SK-N-SH (cell line): ENCODE measurements around the gene CAGE1. TPM values are rescaled to one million over a fixed set of nuclear protein-coding genes. Genes with fewer than 3 reads are reported as not detected.
"Not testable (repeated sequence)": the region's sequence is repeated elsewhere in the genome, so short reads cannot be mapped to it uniquely, and the experiment has no call there.

ENCODE experiments used
- CTCF ChIA-PET: fragments of 300-600, 350-600 bp; formaldehyde crosslinking; extraction: SDS; loops from one replicate; lab custom pipeline; 2021; lab: Yijun Ruan, JAX
- POLR2A ChIA-PET: fragments of 350-600 bp; sonication (Branson Sonifier 250); formaldehyde crosslinking; extraction: SDS; loops from one replicate; lab custom pipeline; 2020; ENCODE audit warnings: antibody characterized with exemption, inconsistent platforms; lab: Yijun Ruan, JAX
- DNase-seq: peaks from one replicate; pipeline ENCODE4 v3.0.0; 2012
- H2AFZ ChIP-seq: fragments of 200-600 bp; sonication (generic); 2 replicates; pipeline ENCODE4 v1.8.1; 2016; ENCODE audit warnings: antibody characterized with exemption, mild to moderate bottlenecking, low read depth
- H3F3A ChIP-seq: fragments of 200-600 bp; sonication (generic); replicated peaks from 2 replicates; pipeline ENCODE3; 2016; ENCODE audit warnings: antibody characterized with exemption, mild to moderate bottlenecking; ENCODE audit not compliant: insufficient read depth
- H3K27ac ChIP-seq, 2 experiments: fragments of 200-500 bp in 1 of 2; fragments of 200-600 bp in 1 of 2; sonication (Bioruptor generic) in 1 of 2; sonication (generic), shearing (Covaris generic) in 1 of 2; 2 replicates each; pipeline versions ENCODE4 v1.5.1 to v1.6.1; 2014 to 2016; ENCODE audit warnings: low read depth in 2 of 2, inconsistent platforms in 1 of 2, low read length in 1 of 2, mild to moderate bottlenecking in 1 of 2, mixed read lengths in 1 of 2
- H3K27me3 ChIP-seq: fragments of 200-600 bp; sonication (generic), shearing (Covaris generic); 2 replicates; pipeline ENCODE4 v1.6.1; 2016; ENCODE audit warnings: mixed run types; ENCODE audit not compliant: insufficient read depth
- H3K36me3 ChIP-seq, 2 experiments: fragments of 200-500 bp in 1 of 2; fragments of 200-600 bp in 1 of 2; sonication (Bioruptor generic) in 1 of 2; sonication (generic) in 1 of 2; replicated peaks in 1 of 2; 2 replicates each; pipeline versions ENCODE3 to v1.5.1; 2014 to 2016; ENCODE audit warnings: low read length in 1 of 2, mild to moderate bottlenecking in 1 of 2; ENCODE audit not compliant: insufficient read depth in 2 of 2, control insufficient read depth in 1 of 2
- H3K4me1 ChIP-seq, 2 experiments: fragments of 200-500 bp in 1 of 2; fragments of 200-600 bp in 1 of 2; sonication (Bioruptor generic) in 1 of 2; sonication (generic), shearing (Covaris generic) in 1 of 2; 2 replicates each; pipeline versions ENCODE4 v1.5.1 to v1.6.1; 2014 to 2016; ENCODE audit warnings: low read depth in 1 of 2, low read length in 1 of 2, mixed run types in 1 of 2; ENCODE audit not compliant: insufficient read depth in 2 of 2, control insufficient read depth in 1 of 2
- H3K4me2 ChIP-seq: fragments of 200-600 bp; sonication (generic), shearing (Covaris generic); 2 replicates; pipeline ENCODE4 v1.6.1; 2017; ENCODE audit warnings: mixed run types
- H3K4me3 ChIP-seq, 2 experiments: fragments of 200-500 bp in 1 of 2; fragments of 200-600 bp in 1 of 2; sonication (Bioruptor generic) in 1 of 2; sonication (generic), shearing (Covaris generic) in 1 of 2; 2 replicates each; pipeline versions ENCODE4 v1.5.1 to v1.8.1; 2014 to 2016; ENCODE audit warnings: low read depth in 2 of 2, inconsistent platforms in 1 of 2, low read length in 1 of 2, mild to moderate bottlenecking in 1 of 2, mixed read lengths in 1 of 2, moderate library complexity in 1 of 2
- H3K79me2 ChIP-seq: fragments of 200-600 bp; sonication (generic); 2 replicates; pipeline ENCODE4 v1.8.1; 2017; ENCODE audit warnings: mild to moderate bottlenecking; ENCODE audit not compliant: insufficient read depth
- H3K9ac ChIP-seq: fragments of 200-600 bp; sonication (generic); 2 replicates; pipeline ENCODE4 v1.6.1; 2017; ENCODE audit warnings: mixed run types
- H3K9me2 ChIP-seq: fragments of 200-600 bp; sonication (generic); 2 replicates; pipeline ENCODE4 v1.6.1; 2017; ENCODE audit warnings: mixed run types
- H3K9me3 ChIP-seq: fragments of 200-600 bp; sonication (generic); 2 replicates; pipeline ENCODE4 v1.6.1; 2017; ENCODE audit warnings: mixed run types, mild to moderate bottlenecking, moderate library complexity
- H4K20me1 ChIP-seq: fragments of 200-600 bp; sonication (generic); 2 replicates; pipeline ENCODE4 v1.6.1; 2017; ENCODE audit warnings: mild to moderate bottlenecking, mixed run types; ENCODE audit not compliant: insufficient read depth
- CHD2 ChIP-seq: fragments of 150-350 bp; IDR thresholded peaks from 2 replicates; pipeline ENCODE4 v1.6.1; 2018; ENCODE audit warnings: low read length; ENCODE audit not compliant: partially characterized antibody
- CTCF ChIP-seq: fragments of 200-600 bp; sonication (generic); IDR thresholded peaks from 2 replicates; pipeline ENCODE4 v1.6.1; 2017; ENCODE audit warnings: antibody characterized with exemption, mild to moderate bottlenecking, moderate library complexity
- ELF1 ChIP-seq: IDR thresholded peaks from 2 replicates; pipeline ENCODE4 v1.4.0; 2012
- FOXM1 ChIP-seq: IDR thresholded peaks from 2 replicates; pipeline ENCODE4 v1.4.0; 2012; ENCODE audit warnings: low read depth, mild to moderate bottlenecking
- JUND ChIP-seq: IDR thresholded peaks from 2 replicates; pipeline ENCODE4 v1.4.0; 2012
- RAD21 ChIP-seq: IDR thresholded peaks from 2 replicates; pipeline ENCODE4 v1.6.1; 2012; ENCODE audit warnings: mild to moderate bottlenecking, low read length
- RXRA ChIP-seq: IDR thresholded peaks from 2 replicates; pipeline ENCODE4 v1.4.0; 2012; ENCODE audit warnings: low read depth, mild to moderate bottlenecking, borderline replicate concordance
- SIN3A ChIP-seq: IDR thresholded peaks from 2 replicates; pipeline ENCODE4 v1.6.1; 2012; ENCODE audit warnings: low read depth, mild to moderate bottlenecking, low read length, moderate library complexity, borderline replicate concordance
- TAF1 ChIP-seq: IDR thresholded peaks from 2 replicates; pipeline ENCODE4 v1.6.1; 2012; ENCODE audit warnings: low read depth, mild to moderate bottlenecking, low read length, moderate library complexity, borderline replicate concordance
- YY1 ChIP-seq: IDR thresholded peaks from 2 replicates; pipeline ENCODE4 v1.4.0; 2012; ENCODE audit warnings: low read depth, mild to moderate bottlenecking
- WGBS: methylation state at CpG from one replicate; pipeline ENCODE4 v1.1.6; 2017; ENCODE audit warnings: low lambda C conversion rate; 5-methylcytosine and 5-hydroxymethylcytosine counted together
- polyA plus RNA-seq, 3 experiments: library from polyadenylated mRNA; depleted of rRNA; stranded (reverse); fragments of >200 nt; gene quantifications; 2 replicates each; pipeline ENCODE4 v1.2.3, GENCODE V29; 2012
- TF ChIP-seq, protein P1 (sequence below): IDR thresholded peaks from 2 replicates; pipeline ENCODE4 v1.4.0; 2012; ENCODE audit warnings: low read depth
- TF ChIP-seq, protein P2 (sequence below): IDR thresholded peaks from 2 replicates; pipeline ENCODE4 v1.4.0; 2012; ENCODE audit warnings: low read depth, borderline replicate concordance

Gene CAGE1
- polyA plus RNA-seq, 1 of the 3 experiments (the other 2 are of a cell fraction), result not detected

- H3K79me2 ChIP-seq, H3K4me1 ChIP-seq, POLR2A ChIA-PET, H3K9ac ChIP-seq, H2AFZ ChIP-seq: not testable (repeated sequence)
- CTCF ChIA-PET, result interaction anchor here (1.2 kb wide), 1 partner anchor 10 kb away, joined by 3 read pairs; no protein-coding TSS in a partner anchor
- TF ChIP-seq CTCF, result peak; percentile 38; the same call in 1 of the 2 replicates
- peak; percentile 28; the same call in 1 of the 2 replicates for TF ChIP-seq RAD21
- TF ChIP-seq, all 33 proteins: peak for 2; not testable (repeated sequence) for 31
- H3K27ac ChIP-seq, H3F3A ChIP-seq, H3K27me3 ChIP-seq, H4K20me1 ChIP-seq, H3K36me3 ChIP-seq, H3K4me2 ChIP-seq, H3K9me2 ChIP-seq, H3K9me3 ChIP-seq, H3K4me3 ChIP-seq: not testable (repeated sequence)
- 62% methylated on average over 9 of the region's 14 CpGs for WGBS
- peak; percentile 23 for DNase-seq
Observed at GRCh38 chr6:7339007-7339732, 50.4 kb downstream of the CAGE1 start.

- TF ChIP-seq ELF1 (no peak), JUND (no peak), SIN3A (no peak), FOXM1 (no peak), RXRA (no peak), CTCF (no peak), CHD2 (no peak), TAF1 (no peak), YY1 (no peak)
- TF ChIP-seq, protein P1, sequence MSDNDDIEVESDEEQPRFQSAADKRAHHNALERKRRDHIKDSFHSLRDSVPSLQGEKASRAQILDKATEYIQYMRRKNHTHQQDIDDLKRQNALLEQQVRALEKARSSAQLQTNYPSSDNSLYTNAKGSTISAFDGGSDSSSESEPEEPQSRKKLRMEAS, result no peak
- TF ChIP-seq, protein P2, sequence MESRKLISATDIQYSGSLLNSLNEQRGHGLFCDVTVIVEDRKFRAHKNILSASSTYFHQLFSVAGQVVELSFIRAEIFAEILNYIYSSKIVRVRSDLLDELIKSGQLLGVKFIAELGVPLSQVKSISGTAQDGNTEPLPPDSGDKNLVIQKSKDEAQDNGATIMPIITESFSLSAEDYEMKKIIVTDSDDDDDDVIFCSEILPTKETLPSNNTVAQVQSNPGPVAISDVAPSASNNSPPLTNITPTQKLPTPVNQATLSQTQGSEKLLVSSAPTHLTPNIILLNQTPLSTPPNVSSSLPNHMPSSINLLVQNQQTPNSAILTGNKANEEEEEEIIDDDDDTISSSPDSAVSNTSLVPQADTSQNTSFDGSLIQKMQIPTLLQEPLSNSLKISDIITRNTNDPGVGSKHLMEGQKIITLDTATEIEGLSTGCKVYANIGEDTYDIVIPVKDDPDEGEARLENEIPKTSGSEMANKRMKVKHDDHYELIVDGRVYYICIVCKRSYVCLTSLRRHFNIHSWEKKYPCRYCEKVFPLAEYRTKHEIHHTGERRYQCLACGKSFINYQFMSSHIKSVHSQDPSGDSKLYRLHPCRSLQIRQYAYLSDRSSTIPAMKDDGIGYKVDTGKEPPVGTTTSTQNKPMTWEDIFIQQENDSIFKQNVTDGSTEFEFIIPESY, result no peak
- 59% methylated on average over 2 of the region's 2 CpGs for WGBS
- no peaks in the 10 kb centered on the region for H3K36me3 ChIP-seq
- H4K20me1 ChIP-seq, result no peaks in the 10 kb centered on the region
- H3K79me2 ChIP-seq, result no peaks in the 10 kb centered on the region
- ChIA-PET CTCF (interaction anchor here (1.2 kb wide), 1 partner anchor 9 kb away, joined by 3 read pairs; no protein-coding TSS in a partner anchor), POLR2A (no interaction called here)
- H3K9me3 ChIP-seq, result no peaks in the 10 kb centered on the region
- peaks cover 0 to 6% of the 10 kb centered on the region in 2 experiments; a peak in 1 of 4 replicates for H3K4me1 ChIP-seq
- no peak for DNase-seq
- H3K4me2 ChIP-seq, result no peak overlapping the region
- no peak overlapping the region for H3K9ac ChIP-seq
- no peaks in the 10 kb centered on the region for H3K9me2 ChIP-seq
- no peak overlapping the region for H3K27ac ChIP-seq
- H3F3A ChIP-seq, result no peaks in the 10 kb centered on the region
- no peak overlapping the region for H3K4me3 ChIP-seq
- H3K27me3 ChIP-seq, result no peaks in the 10 kb centered on the region; the same call in 1 of the 2 replicates
- H2AFZ ChIP-seq, result no peak overlapping the region
Observed at GRCh38 chr6:7338031-7338430, 51.5 kb downstream of the CAGE1 start.
